H1 (cell line): ENCODE measurements around the gene POLE.

ENCODE experiments used
- CTCF ChIP-seq, 3 experiments: IDR thresholded peaks; 1 replicate in 2 of 3; 2 replicates in 1 of 3; pipeline versions ENCODE4 v1.5.1 to v1.6.1; 2011; ENCODE audit warnings: low read length in 3 of 3, mild to moderate bottlenecking in 3 of 3, inconsistent platforms in 2 of 3, low read depth in 1 of 3, moderate library complexity in 1 of 3; ENCODE audit not compliant: insufficient read depth in 1 of 3; ENCODE audit errors: control extremely low read depth in 1 of 3
- KDM5A ChIP-seq: fragments of 200-600 bp; IDR thresholded peaks from 2 replicates; pipeline ENCODE4 v1.7.1; 2012; ENCODE audit warnings: mild to moderate bottlenecking, low read length, inconsistent platforms, mixed read lengths
- POLR2A ChIP-seq, 2 experiments: IDR thresholded peaks; 1 replicate in 1 of 2; 2 replicates in 1 of 2; pipeline ENCODE4 v1.6.1; 2011; ENCODE audit warnings: low read depth in 2 of 2, low read length in 2 of 2, mild to moderate bottlenecking in 2 of 2; ENCODE audit errors: control extremely low read depth in 1 of 2

- no peak for TF ChIP-seq KDM5A
- TF ChIP-seq POLR2A (IDR thresholded peaks at IDR 0.05; ENCODE audit: control extremely low read depth in 1 of 2, low read depth in 2 of 2, low read length in 2 of 2), result no peak
- no peak for TF ChIP-seq CTCF (IDR thresholded peaks at IDR 0.05; ENCODE audit: control extremely low read depth in 1 of 3, insufficient read depth in 1 of 3, low read depth in 1 of 3, low read length in 3 of 3)
Measured at GRCh38 chr12:132726386-132726785, 39.2 kb upstream of the POLE start.
